ENCODE data around the gene ZNF772. TPM values are rescaled to one million over a fixed set of nuclear protein-coding genes. Genes with fewer than 3 reads are reported as not detected.
A peak's percentile ranks its signal among the peaks of the same experiment; 100 is the strongest.

The ZNF772 gene
- total RNA-seq, 1 donor, result 29.9 TPM

GRCh38 chr19:57436417-57436816, 40.9 kb downstream of the ZNF772 start:
- DNase-seq (ENCODE audit: low read depth in 2 of 3, low spot score in 2 of 3), result no peak

- peak; percentile 86 to 98 (median 97) for DNase-seq (ENCODE audit: low read depth in 2 of 3, low spot score in 2 of 3)
These were observed 42.0 kb downstream of the ZNF772 start, which contains the start of gene ZNF749 for GRCh38 chr19:57435062-57435978. Gene ZNF749, plus strand, starts transcription at chr19:57435325. Its CDS starts 254 bp downstream, at chr19:57435579.

GRCh38 chr19:57434386-57435061, 42.8 kb downstream of the ZNF772 start:
- no peak for DNase-seq (ENCODE audit: low read depth in 2 of 3, low spot score in 2 of 3)

GRCh38 chr19:57421037-57421436, 56.3 kb downstream of the ZNF772 start:
- no peak for DNase-seq (ENCODE audit: low read depth in 2 of 3, low spot score in 2 of 3)

- DNase-seq (ENCODE audit: low read depth in 2 of 3, low spot score in 2 of 3), result no peak
These were observed 57.9 kb downstream of the ZNF772 start for GRCh38 chr19:57419439-57419838.

Small RNA genes lying within 50 kb of the gene (small RNA-seq; reads per million reads assigned to genes)
- not detected for gene VN1R107P

Other genes starting within 250 kb of the ZNF772 start
- gene AURKC, start 246.5 kb downstream of the ZNF772 start, total RNA-seq, result 0.54 TPM
- gene ZNF805, start 236.9 kb downstream of the ZNF772 start, total RNA-seq, result 16.7 TPM
- gene ZNF460, start 197.1 kb downstream of the ZNF772 start, total RNA-seq, result 67.6 TPM
- gene ZNF543, start 157.1 kb downstream of the ZNF772 start, total RNA-seq, result 11.8 TPM
- 7.0 TPM for gene ZNF304, start 126.3 kb downstream of the ZNF772 start, total RNA-seq
- 21.0 TPM for gene TRAPPC2B, start 114.0 kb downstream of the ZNF772 start, total RNA-seq
- gene ZNF547, start 114.0 kb downstream of the ZNF772 start, total RNA-seq, result 1.6 TPM
- 40.7 TPM for gene ZNF548, start 87.7 kb downstream of the ZNF772 start, total RNA-seq
- 17.2 TPM for gene ZNF17, start 66.4 kb downstream of the ZNF772 start, total RNA-seq
- 10.8 TPM for gene ZNF749, start 42.2 kb downstream of the ZNF772 start, total RNA-seq
- 1.3 TPM for gene VN1R1, start 20.4 kb downstream of the ZNF772 start, total RNA-seq
- gene ZNF419, start 10.2 kb upstream of the ZNF772 start, total RNA-seq, result 18.6 TPM
- 21.5 TPM for gene ZNF773, start 22.4 kb upstream of the ZNF772 start, total RNA-seq
- gene ZNF549, start 49.8 kb upstream of the ZNF772 start, total RNA-seq, result 5.4 TPM
- gene ZNF550, start 82.3 kb upstream of the ZNF772 start, total RNA-seq, result 14.3 TPM
- gene ZNF416, start 101.3 kb upstream of the ZNF772 start, total RNA-seq, result 4.6 TPM
- gene ZIK1, start 106.6 kb upstream of the ZNF772 start, total RNA-seq, result 24.2 TPM
- 5.1 TPM for gene ZNF530, start 122.3 kb upstream of the ZNF772 start, total RNA-seq
- gene ZNF134, start 136.7 kb upstream of the ZNF772 start, total RNA-seq, result 48.2 TPM
- 14.5 TPM for gene ZNF211, start 155.6 kb upstream of the ZNF772 start, total RNA-seq
- gene ZSCAN4, start 191.4 kb upstream of the ZNF772 start, total RNA-seq, result not detected
- gene ZNF551, start 204.4 kb upstream of the ZNF772 start, total RNA-seq, result 22.6 TPM
- 15.1 TPM for gene ZNF154, start 231.6 kb upstream of the ZNF772 start, total RNA-seq